Stimulated activated naive CD8-positive, alpha-beta T cell treated with anti-CD3 and anti-CD28 coated beads, Interleukin-15, Interleukin-2, amounts not matched to agents 100 ng/mL and 50 ng/mL, for 24 hours (primary cell): Measurements from ENCODE around the gene SDHB.
"Not testable (repeated sequence)": the region's sequence is repeated elsewhere in the genome, so short reads cannot be mapped to it uniquely, and the experiment has no call there.

Source experiments
- H3K27ac Mint-ChIP-seq: one replicate; pipeline ENCODE4 v1.8.0; 2021; ENCODE audit warnings: mild to moderate bottlenecking, mixed read lengths
- H3K27me3 Mint-ChIP-seq: one replicate; pipeline ENCODE4 v1.8.0; 2021; ENCODE audit warnings: mixed read lengths
- H3K36me3 Mint-ChIP-seq: one replicate; pipeline ENCODE4 v1.8.0; 2021; ENCODE audit warnings: low read depth, mixed read lengths
- H3K4me1 Mint-ChIP-seq: one replicate; pipeline ENCODE4 v1.8.0; 2021; ENCODE audit warnings: low read depth, mixed read lengths
- H3K4me3 Mint-ChIP-seq: one replicate; pipeline ENCODE4 v1.8.0; 2021; ENCODE audit warnings: mild to moderate bottlenecking, mixed read lengths
- H3K9me3 Mint-ChIP-seq: one replicate; pipeline ENCODE4 v1.8.0; 2021; ENCODE audit warnings: mixed read lengths

SDHB gene

GRCh38 chr1:17062751-17063150 is 8.9 kb upstream of the SDHB start:
- H3K27ac Mint-ChIP-seq, H3K4me3 Mint-ChIP-seq, H3K36me3 Mint-ChIP-seq, H3K27me3 Mint-ChIP-seq, H3K9me3 Mint-ChIP-seq, H3K4me1 Mint-ChIP-seq: not testable (repeated sequence)

- H3K4me3 Mint-ChIP-seq, result no peak overlapping the region
- H3K27ac Mint-ChIP-seq, result no peak overlapping the region
- H3K4me1 Mint-ChIP-seq, result no peaks in the 10 kb centered on the region
- no peaks in the 10 kb centered on the region for H3K9me3 Mint-ChIP-seq
- H3K36me3 Mint-ChIP-seq, result no peaks in the 10 kb centered on the region
- peaks cover 4% of the 10 kb centered on the region for H3K27me3 Mint-ChIP-seq
Measured at GRCh38 chr1:17061892-17062291, 8.1 kb upstream of the SDHB start.

- Mint-ChIP-seq H3K27ac (no peak overlapping the region), H3K4me1 (no peaks in the 10 kb centered on the region), H3K36me3 (no peaks in the 10 kb centered on the region), H3K27me3 (peaks cover 4% of the 10 kb centered on the region), H3K4me3 (no peak overlapping the region), H3K9me3 (no peaks in the 10 kb centered on the region)
Measured at GRCh38 chr1:17061486-17061885, 7.7 kb upstream of the SDHB start.

GRCh38 chr1:17060306-17060749 is 6.5 kb upstream of the SDHB start:
- no peak overlapping the region for H3K27ac Mint-ChIP-seq
- no peaks in the 10 kb centered on the region for H3K9me3 Mint-ChIP-seq
- H3K27me3 Mint-ChIP-seq, result peaks cover 4% of the 10 kb centered on the region
- no peaks in the 10 kb centered on the region for H3K36me3 Mint-ChIP-seq
- H3K4me3 Mint-ChIP-seq, result no peak overlapping the region
- H3K4me1 Mint-ChIP-seq, result no peaks in the 10 kb centered on the region

GRCh38 chr1:17059391-17060305 is 5.8 kb upstream of the SDHB start:
- peaks cover 4% of the 10 kb centered on the region for H3K27me3 Mint-ChIP-seq
- no peak overlapping the region for H3K4me3 Mint-ChIP-seq
- no peaks in the 10 kb centered on the region for H3K4me1 Mint-ChIP-seq
- no peaks in the 10 kb centered on the region for H3K9me3 Mint-ChIP-seq
- no peaks in the 10 kb centered on the region for H3K36me3 Mint-ChIP-seq
- H3K27ac Mint-ChIP-seq, result no peak overlapping the region

- Mint-ChIP-seq H3K4me3 (no peak overlapping the region), H3K9me3 (no peaks in the 10 kb centered on the region), H3K36me3 (no peaks in the 10 kb centered on the region), H3K4me1 (peaks cover 18% of the 10 kb centered on the region), H3K27ac (no peak overlapping the region), H3K27me3 (peaks cover 4% of the 10 kb centered on the region)
Measured at GRCh38 chr1:17056551-17056950, 2.7 kb upstream of the SDHB start.

GRCh38 chr1:17055801-17056200 is 2.0 kb upstream of the SDHB start:
- Mint-ChIP-seq H3K27me3 (peaks cover 4% of the 10 kb centered on the region), H3K9me3 (no peaks in the 10 kb centered on the region), H3K36me3 (peaks cover 7% of the 10 kb centered on the region), H3K4me1 (peaks cover 25% of the 10 kb centered on the region), H3K4me3 (no peak overlapping the region), H3K27ac (no peak overlapping the region)

- Mint-ChIP-seq H3K4me3 (peak overlapping the region; percentile 95), H3K9me3 (no peaks in the 10 kb centered on the region), H3K4me1 (peaks cover 27% of the 10 kb centered on the region), H3K27ac (peak overlapping the region; percentile 94), H3K36me3 (peaks cover 10% of the 10 kb centered on the region), H3K27me3 (peaks cover 3% of the 10 kb centered on the region)
Measured at GRCh38 chr1:17053086-17053684, 647 bp downstream of the SDHB start.

GRCh38 chr1:17052641-17053040 is 1.2 kb downstream of the SDHB start:
- peaks cover 27% of the 10 kb centered on the region for H3K4me1 Mint-ChIP-seq
- no peaks in the 10 kb centered on the region for H3K27me3 Mint-ChIP-seq
- H3K36me3 Mint-ChIP-seq, result peaks cover 10% of the 10 kb centered on the region
- no peaks in the 10 kb centered on the region for H3K9me3 Mint-ChIP-seq
- peak overlapping the region; percentile 95 for H3K4me3 Mint-ChIP-seq
- peak overlapping the region; percentile 65 for H3K27ac Mint-ChIP-seq

- peak overlapping the region; percentile 95 for H3K4me3 Mint-ChIP-seq
Measured at GRCh38 chr1:17052038-17052437, 1.8 kb downstream of the SDHB start.

GRCh38 chr1:17047924-17048323 is 5.9 kb downstream of the SDHB start:
- H3K36me3 Mint-ChIP-seq, result peaks cover 36% of the 10 kb centered on the region
- H3K4me3 Mint-ChIP-seq, result no peak overlapping the region
- no peaks in the 10 kb centered on the region for H3K9me3 Mint-ChIP-seq
- no peak overlapping the region for H3K27ac Mint-ChIP-seq
- H3K27me3 Mint-ChIP-seq, result no peaks in the 10 kb centered on the region
- H3K4me1 Mint-ChIP-seq, result peaks cover 33% of the 10 kb centered on the region

More at GRCh38 chr1:17052038-17052437, 1.8 kb downstream of the SDHB start:
- Mint-ChIP-seq H3K36me3 (peaks cover 10% of the 10 kb centered on the region), H3K4me1 (peaks cover 27% of the 10 kb centered on the region), H3K27me3 (no peaks in the 10 kb centered on the region), H3K9me3 (no peaks in the 10 kb centered on the region), H3K27ac (peak overlapping the region; percentile 65)

- Mint-ChIP-seq H3K4me3 (no peak overlapping the region), H3K9me3 (no peaks in the 10 kb centered on the region), H3K4me1 (peaks cover 19% of the 10 kb centered on the region), H3K36me3 (peaks cover 50% of the 10 kb centered on the region), H3K27me3 (no peaks in the 10 kb centered on the region), H3K27ac (no peak overlapping the region)
Measured at GRCh38 chr1:17046334-17046657, 7.5 kb downstream of the SDHB start.

GRCh38 chr1:17045634-17046333 is 8.0 kb downstream of the SDHB start:
- Mint-ChIP-seq H3K27ac (peak overlapping the region; percentile 11), H3K4me1 (peaks cover 14% of the 10 kb centered on the region), H3K36me3 (peaks cover 47% of the 10 kb centered on the region), H3K4me3 (no peak overlapping the region), H3K27me3 (no peaks in the 10 kb centered on the region), H3K9me3 (no peaks in the 10 kb centered on the region)

GRCh38 chr1:17045150-17045549 is 8.7 kb downstream of the SDHB start:
- H3K27ac Mint-ChIP-seq, result no peak overlapping the region
- no peaks in the 10 kb centered on the region for H3K27me3 Mint-ChIP-seq
- H3K4me3 Mint-ChIP-seq, result no peak overlapping the region
- peaks cover 47% of the 10 kb centered on the region for H3K36me3 Mint-ChIP-seq
- peaks cover 13% of the 10 kb centered on the region for H3K4me1 Mint-ChIP-seq
- H3K9me3 Mint-ChIP-seq, result no peaks in the 10 kb centered on the region

- no peak overlapping the region for H3K27ac Mint-ChIP-seq
- H3K27me3 Mint-ChIP-seq, result no peaks in the 10 kb centered on the region
- peaks cover 13% of the 10 kb centered on the region for H3K4me1 Mint-ChIP-seq
- no peak overlapping the region for H3K4me3 Mint-ChIP-seq
- no peaks in the 10 kb centered on the region for H3K9me3 Mint-ChIP-seq
- peaks cover 52% of the 10 kb centered on the region for H3K36me3 Mint-ChIP-seq
Measured at GRCh38 chr1:17043676-17044075, 10.2 kb downstream of the SDHB start.
